Measurements from ENCODE around the gene SDR39U1. TPM values are rescaled to one million over a fixed set of nuclear protein-coding genes. Genes with fewer than 3 reads are reported as not detected.

Gene SDR39U1
- total RNA-seq: 9.6 and 12.9 TPM in 2 replicates

DNA sequence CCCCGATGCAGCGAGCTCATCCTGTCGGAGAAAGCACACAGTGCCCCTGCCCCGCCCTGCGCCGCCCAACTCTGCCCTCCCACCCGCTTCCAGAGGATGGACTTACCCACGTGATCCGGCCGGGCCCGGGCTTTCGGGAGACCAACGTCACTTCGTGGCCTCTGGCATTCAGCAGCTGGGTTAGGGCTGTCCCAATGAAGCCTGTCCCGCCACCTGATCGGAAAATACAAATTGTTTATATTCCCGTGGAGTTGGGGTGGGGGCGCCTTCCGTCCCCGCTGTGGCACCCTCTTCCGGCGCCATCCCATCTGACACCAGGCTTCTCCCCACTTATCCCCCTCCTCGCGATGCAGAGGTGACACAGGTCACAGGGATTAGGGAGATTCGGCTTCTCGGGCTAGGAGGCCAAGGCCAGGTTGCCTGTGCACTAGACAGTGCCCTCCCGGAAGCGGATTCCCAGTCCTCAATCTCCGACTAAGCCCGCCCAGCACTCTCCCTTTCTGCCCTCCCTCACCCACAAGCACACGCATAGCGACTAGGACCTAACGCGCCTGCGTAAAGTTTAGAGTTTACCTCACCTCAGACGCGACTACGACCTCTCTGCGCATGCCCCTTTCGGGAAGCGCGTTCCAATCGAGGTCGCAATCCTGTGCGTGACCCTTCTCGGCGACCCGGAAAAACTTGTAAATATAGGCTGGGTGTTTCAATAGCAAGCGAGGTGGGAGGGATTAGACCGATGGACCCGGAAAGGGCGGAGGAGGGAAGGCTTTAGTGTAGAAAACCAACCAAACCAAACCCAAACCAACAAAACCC, at the start of gene SDR39U1:
Gene SDR39U1, minus strand, starts transcription at position 537 of the 813 bp plus-strand sequence. Its CDS starts 7 bp downstream, at position 530.

GRCh38 chr14:24429395-24430142, 13.0 kb downstream of the SDR39U1 start, which contains the start of the genes CBLN3 and KHNYN:
Gene CBLN3 (minus strand): TSS chr14:24429668. CDS start chr14:24429054, 614 bp downstream.
Gene KHNYN (plus strand): TSS chr14:24429954. CDS start chr14:24430731, 777 bp downstream.

GRCh38 chr14:24398653-24399446, 43.7 kb downstream of the SDR39U1 start, which contains the start of gene NYNRIN:
Gene NYNRIN (plus strand): TSS chr14:24399003. CDS start chr14:24399247, 244 bp downstream.

Other genes with a start within 250 kb of the SDR39U1 start
- 53.2 and 56.2 TPM in 2 replicates for gene TM9SF1, start 247.3 kb downstream of the SDR39U1 start, total RNA-seq
- gene TSSK4, start 237.1 kb downstream of the SDR39U1 start, total RNA-seq: under 0.01 and 0.20 TPM in 2 replicates
- 10.0 and 10.3 TPM in 2 replicates for gene CHMP4A, start 229.3 kb downstream of the SDR39U1 start, total RNA-seq
- gene MDP1, start 226.7 kb downstream of the SDR39U1 start, total RNA-seq: 10.8 and 14.7 TPM in 2 replicates
- gene NEDD8, start 210.4 kb downstream of the SDR39U1 start, total RNA-seq: 84.3 and 102 TPM in 2 replicates
- 54.2 and 64.3 TPM in 2 replicates for gene GMPR2, start 209.8 kb downstream of the SDR39U1 start, total RNA-seq
- gene TINF2, start 200.2 kb downstream of the SDR39U1 start, total RNA-seq: 37.7 and 46.3 TPM in 2 replicates
- 0.78 and 1.1 TPM in 2 replicates for gene TGM1, start 179.6 kb downstream of the SDR39U1 start, total RNA-seq
- 22.4 and 30.1 TPM in 2 replicates for gene RABGGTA, start 171.2 kb downstream of the SDR39U1 start, total RNA-seq
- gene DHRS1, start 143.0 kb downstream of the SDR39U1 start, total RNA-seq: 10.0 and 16.2 TPM in 2 replicates
- gene NOP9, start 142.9 kb downstream of the SDR39U1 start, total RNA-seq: 19.1 and 27.2 TPM in 2 replicates
- gene CIDEB, start 134.8 kb downstream of the SDR39U1 start, total RNA-seq: 1.2 and 2.2 TPM in 2 replicates
- gene LTB4R2, start 132.6 kb downstream of the SDR39U1 start, total RNA-seq: 5.3 and 5.5 TPM in 2 replicates
- gene LTB4R, start 131.3 kb downstream of the SDR39U1 start, total RNA-seq: 1.4 and 2.2 TPM in 2 replicates
- gene ADCY4, start 107.7 kb downstream of the SDR39U1 start, total RNA-seq: 3.7 and 11.5 TPM in 2 replicates
- gene RIPK3, start 102.8 kb downstream of the SDR39U1 start, total RNA-seq: 3.7 TPM in 2 replicates
- gene NFATC4, start 74.6 kb downstream of the SDR39U1 start, total RNA-seq: 53.3 and 54.0 TPM in 2 replicates
- gene NYNRIN, start 43.8 kb downstream of the SDR39U1 start, total RNA-seq: 3.9 and 4.8 TPM in 2 replicates
- gene CBLN3, start 13.1 kb downstream of the SDR39U1 start, total RNA-seq: 1.4 and 4.4 TPM in 2 replicates
- 36.4 and 44.2 TPM in 2 replicates for gene KHNYN, start 12.8 kb downstream of the SDR39U1 start, total RNA-seq
- gene CMA1, start 65.5 kb upstream of the SDR39U1 start, total RNA-seq: not detected in 2 replicates
- gene CTSG, start 133.5 kb upstream of the SDR39U1 start, total RNA-seq: not detected in 2 replicates
- gene GZMH, start 166.9 kb upstream of the SDR39U1 start, total RNA-seq: not detected in 2 replicates
- not detected in 2 replicates for gene GZMB, start 191.4 kb upstream of the SDR39U1 start, total RNA-seq